Thymus (tissue), 14 donors: ENCODE measurements around the gene ENDOU. TPM values are rescaled to one million over a fixed set of nuclear protein-coding genes. Genes with fewer than 3 reads are reported as not detected.

ENCODE experiments used
- DNase-seq, 9 donors: peaks; one replicate each; pipeline ENCODE4 v3.0.0-alpha.2; 2013; ENCODE audit warnings: low spot score in 9 of 9, low read depth in 6 of 9, missing footprints in 1 of 9
- H3K27ac ChIP-seq, 2 donors: one replicate each; pipeline ENCODE4 v1.5.1; 2013; ENCODE audit warnings: control low read depth in 1 of 2, low read depth in 1 of 2, low read length in 1 of 2, mild to moderate bottlenecking in 1 of 2, moderate library complexity in 1 of 2
- H3K27me3 ChIP-seq, 2 donors: one replicate each; pipeline ENCODE4 v1.5.1; 2013; ENCODE audit warnings: low read length in 1 of 2; ENCODE audit not compliant: control insufficient read depth in 2 of 2, insufficient read depth in 1 of 2
- H3K36me3 ChIP-seq, 2 donors: one replicate each; pipeline ENCODE4 v1.5.1; 2013; ENCODE audit warnings: low read length in 1 of 2, mild to moderate bottlenecking in 1 of 2, moderate library complexity in 1 of 2; ENCODE audit not compliant: control insufficient read depth in 2 of 2, insufficient read depth in 2 of 2
- H3K4me1 ChIP-seq, 2 donors: one replicate each; pipeline ENCODE4 v1.5.1; 2013; ENCODE audit warnings: low read length in 2 of 2; ENCODE audit not compliant: control insufficient read depth in 2 of 2, insufficient read depth in 2 of 2
- H3K4me3 ChIP-seq, 2 donors: one replicate each; pipeline ENCODE4 v1.5.1; 2013; ENCODE audit warnings: low read length in 2 of 2, control low read depth in 1 of 2, mild to moderate bottlenecking in 1 of 2
- H3K9me3 ChIP-seq, 2 donors: one replicate each; pipeline ENCODE4 v1.5.1; 2013; ENCODE audit warnings: low read length in 1 of 2, mild to moderate bottlenecking in 1 of 2; ENCODE audit not compliant: control insufficient read depth in 2 of 2, insufficient read depth in 1 of 2
- WGBS: extraction: QIAGEN DNeasy Blood & Tissue Kit; methylation state at CpG from one replicate; pipeline ENCODE4 v1.1.7; 2013; 5-methylcytosine and 5-hydroxymethylcytosine counted together
- long read RNA-seq, 10 donors: transcript quantifications; one replicate each; lab custom pipeline, GENCODE V29; 2026
- polyA plus RNA-seq: library from polyadenylated mRNA; stranded (reverse); fragments of 200-250 nt; gene quantifications from one replicate; pipeline ENCODE4 v1.2.3, GENCODE V29; 2013
- total RNA-seq: library from RNA; stranded (reverse); fragments of 120-200 nt; gene quantifications from one replicate; pipeline ENCODE4 v1.2.4, GENCODE V29; 2013
- donor health status: healthy.

ENDOU gene
- total RNA-seq (0.14 TPM), polyA plus RNA-seq (1.3 TPM)
- long read RNA-seq, donor 1 = 0 reads
- long read RNA-seq, donor 2 = 0 reads
- long read RNA-seq, donor 3 = 0 reads
- long read RNA-seq, donor 4 = 0 reads
- long read RNA-seq, donor 5 = 0 reads
- long read RNA-seq, donor 6 = 0 reads
- long read RNA-seq, donor 7 = 0 reads
- long read RNA-seq, donor 8 = 0 reads
- long read RNA-seq, donor 9 = 0 reads
- long read RNA-seq, donor 10 = 0 reads

- Histone ChIP-seq H3K9me3 (no peaks in the 10 kb centered on the region), H3K4me1 (no peaks in the 10 kb centered on the region), H3K27me3 (no peaks in the 10 kb centered on the region), H3K36me3 (no peaks in the 10 kb centered on the region), H3K4me3 (no peak within 1 kb of the TSS), H3K27ac (no peak within 1 kb of the TSS)
- 98% methylated on average over 8 of the region's 8 CpGs for WGBS
- DNase-seq = no peak
Observed at GRCh38 chr12:47725091-47725772, at the start of gene ENDOU. ENDOU (minus strand) TSS chr12:47725490; CDS start chr12:47725413, 77 bp downstream.

GRCh38 chr12:47774663-47775062, 49.4 kb upstream of the ENDOU start:
- 97% methylated on average over 7 of the region's 7 CpGs for WGBS
- H3K9me3 ChIP-seq = no peaks in the 10 kb centered on the region
- no peak overlapping the region for H3K4me3 ChIP-seq
- H3K4me1 ChIP-seq = peaks cover 24 to 63% of the 10 kb centered on the region in 2 donors
- H3K36me3 ChIP-seq = no peaks in the 10 kb centered on the region
- peaks cover 0 to 11% of the 10 kb centered on the region in 2 donors for H3K27me3 ChIP-seq
- no peak for DNase-seq
- no peak overlapping the region for H3K27ac ChIP-seq

GRCh38 chr12:47773858-47774580, 48.7 kb upstream of the ENDOU start:
- H3K9me3 ChIP-seq = no peaks in the 10 kb centered on the region
- H3K27me3 ChIP-seq = peaks cover 0 to 11% of the 10 kb centered on the region in 2 donors
- peak overlapping the region; percentile 44 to 87 for H3K4me3 ChIP-seq
- H3K27ac ChIP-seq = no peak overlapping the region
- DNase-seq = no peak
- no peaks in the 10 kb centered on the region for H3K36me3 ChIP-seq
- H3K4me1 ChIP-seq = peaks cover 24 to 58% of the 10 kb centered on the region in 2 donors
- WGBS = 75% methylated on average over 14 of the region's 14 CpGs

GRCh38 chr12:47773062-47773857, 48.0 kb upstream of the ENDOU start, which contains the start of gene SLC48A1:
SLC48A1 (plus strand) TSS chr12:47773238; CDS start chr12:47773305, 67 bp downstream.
- Histone ChIP-seq H3K27ac (peak within 1 kb of the TSS in 1 of 2 donors; percentile 66), H3K4me3 (peak within 1 kb of the TSS; percentile 44 to 87), H3K4me1 (peaks cover 28 to 57% of the 10 kb centered on the region in 2 donors), H3K9me3 (no peaks in the 10 kb centered on the region), H3K27me3 (peaks cover 0 to 11% of the 10 kb centered on the region in 2 donors), H3K36me3 (no peaks in the 10 kb centered on the region)
- WGBS = under 1% methylated on average over 106 of the region's 106 CpGs
- peak in 5 of 9 donors; percentile 39 to 79 (median 61) for DNase-seq

GRCh38 chr12:47772738-47773061, 47.4 kb upstream of the ENDOU start:
- H3K9me3 ChIP-seq = no peaks in the 10 kb centered on the region
- H3K27me3 ChIP-seq = peaks cover 0 to 11% of the 10 kb centered on the region in 2 donors
- H3K4me1 ChIP-seq = peaks cover 27 to 55% of the 10 kb centered on the region in 2 donors
- no peak for DNase-seq
- 21% methylated on average over 17 of the region's 17 CpGs for WGBS
- peak overlapping the region; percentile 31 to 87 for H3K4me3 ChIP-seq
- H3K36me3 ChIP-seq = no peaks in the 10 kb centered on the region
- H3K27ac ChIP-seq = peak overlapping the region in 1 of 2 donors; percentile 33

GRCh38 chr12:47772094-47772660, 46.9 kb upstream of the ENDOU start:
- Histone ChIP-seq H3K36me3 (no peaks in the 10 kb centered on the region), H3K4me1 (peaks cover 28 to 55% of the 10 kb centered on the region in 2 donors), H3K4me3 (no peak overlapping the region), H3K9me3 (no peaks in the 10 kb centered on the region), H3K27ac (no peak overlapping the region), H3K27me3 (peaks cover 0 to 11% of the 10 kb centered on the region in 2 donors)
- WGBS = 93% methylated on average over 13 of the region's 13 CpGs
- DNase-seq = no peak

GRCh38 chr12:47771304-47771703, 46.0 kb upstream of the ENDOU start:
- no peak for DNase-seq
- Histone ChIP-seq H3K9me3 (no peaks in the 10 kb centered on the region), H3K27ac (no peak overlapping the region), H3K27me3 (peaks cover 0 to 11% of the 10 kb centered on the region in 2 donors), H3K4me3 (no peak overlapping the region), H3K4me1 (peaks cover 31 to 55% of the 10 kb centered on the region in 2 donors), H3K36me3 (no peaks in the 10 kb centered on the region)
- WGBS = 96% methylated on average over 6 of the region's 6 CpGs

- 99% methylated on average over 3 of the region's 3 CpGs for WGBS
- Histone ChIP-seq H3K27ac (no peak overlapping the region), H3K4me1 (peaks cover 37 to 55% of the 10 kb centered on the region in 2 donors), H3K9me3 (no peaks in the 10 kb centered on the region), H3K4me3 (no peak overlapping the region), H3K36me3 (no peaks in the 10 kb centered on the region), H3K27me3 (peaks cover 0 to 13% of the 10 kb centered on the region in 2 donors)
- DNase-seq = no peak
Observed at GRCh38 chr12:47770086-47770726, 44.9 kb upstream of the ENDOU start.
